Thymus (tissue), 11 donors: ENCODE measurements around the gene SYMPK. TPM values are rescaled to one million over a fixed set of nuclear protein-coding genes. Genes with fewer than 3 reads are reported as not detected.

ENCODE experiments used
- DNase-seq, 9 donors: peaks; one replicate each; pipeline ENCODE4 v3.0.0-alpha.2; 2013; ENCODE audit warnings: low spot score in 9 of 9, low read depth in 6 of 9, missing footprints in 1 of 9
- H3K27ac ChIP-seq, 2 donors: one replicate each; pipeline ENCODE4 v1.5.1; 2013; ENCODE audit warnings: control low read depth in 1 of 2, low read depth in 1 of 2, low read length in 1 of 2, mild to moderate bottlenecking in 1 of 2, moderate library complexity in 1 of 2
- H3K27me3 ChIP-seq, 2 donors: one replicate each; pipeline ENCODE4 v1.5.1; 2013; ENCODE audit warnings: low read length in 1 of 2; ENCODE audit not compliant: control insufficient read depth in 2 of 2, insufficient read depth in 1 of 2
- H3K36me3 ChIP-seq, 2 donors: one replicate each; pipeline ENCODE4 v1.5.1; 2013; ENCODE audit warnings: low read length in 1 of 2, mild to moderate bottlenecking in 1 of 2, moderate library complexity in 1 of 2; ENCODE audit not compliant: control insufficient read depth in 2 of 2, insufficient read depth in 2 of 2
- H3K4me1 ChIP-seq, 2 donors: one replicate each; pipeline ENCODE4 v1.5.1; 2013; ENCODE audit warnings: low read length in 2 of 2; ENCODE audit not compliant: control insufficient read depth in 2 of 2, insufficient read depth in 2 of 2
- H3K4me3 ChIP-seq, 2 donors: one replicate each; pipeline ENCODE4 v1.5.1; 2013; ENCODE audit warnings: low read length in 2 of 2, control low read depth in 1 of 2, mild to moderate bottlenecking in 1 of 2
- H3K9me3 ChIP-seq, 2 donors: one replicate each; pipeline ENCODE4 v1.5.1; 2013; ENCODE audit warnings: low read length in 1 of 2, mild to moderate bottlenecking in 1 of 2; ENCODE audit not compliant: control insufficient read depth in 2 of 2, insufficient read depth in 1 of 2
- WGBS: extraction: QIAGEN DNeasy Blood & Tissue Kit; methylation state at CpG from one replicate; pipeline ENCODE4 v1.1.7; 2013; 5-methylcytosine and 5-hydroxymethylcytosine counted together
- polyA plus RNA-seq: library from polyadenylated mRNA; stranded (reverse); fragments of 200-250 nt; gene quantifications from one replicate; pipeline ENCODE4 v1.2.3, GENCODE V29; 2013
- total RNA-seq: library from RNA; stranded (reverse); fragments of 120-200 nt; gene quantifications from one replicate; pipeline ENCODE4 v1.2.4, GENCODE V29; 2013
- donor health status: healthy.

Gene SYMPK
- total and polyA plus RNA-seq, 2 donors: 24.5 to 151 TPM

- Histone ChIP-seq H3K36me3 (peaks cover 84 to 85% of the 10 kb centered on the region in 2 donors), H3K9me3 (no peaks in the 10 kb centered on the region), H3K27me3 (no peaks in the 10 kb centered on the region), H3K4me3 (no peak overlapping the region), H3K27ac (no peak overlapping the region), H3K4me1 (no peaks in the 10 kb centered on the region)
- no peak for DNase-seq
- 95% methylated on average over 13 of the region's 13 CpGs for WGBS
Measured at GRCh38 chr19:45847663-45848062, 15.3 kb downstream of the SYMPK start.

GRCh38 chr19:45842198-45842597, 20.7 kb downstream of the SYMPK start:
- Histone ChIP-seq H3K27me3 (no peaks in the 10 kb centered on the region), H3K9me3 (peaks cover 2 to 9% of the 10 kb centered on the region in 2 donors), H3K27ac (no peak overlapping the region), H3K4me3 (no peak overlapping the region), H3K36me3 (peaks cover 68 to 75% of the 10 kb centered on the region in 2 donors), H3K4me1 (no peaks in the 10 kb centered on the region)
- no peak for DNase-seq
- 98% methylated on average over 14 of the region's 14 CpGs for WGBS

GRCh38 chr19:45834970-45835369, 28.0 kb downstream of the SYMPK start:
- peaks cover 2 to 9% of the 10 kb centered on the region in 2 donors for H3K9me3 ChIP-seq
- WGBS: 98% methylated on average over 7 of the region's 7 CpGs
- peaks cover 56 to 64% of the 10 kb centered on the region in 2 donors for H3K36me3 ChIP-seq
- H3K4me1 ChIP-seq: no peaks in the 10 kb centered on the region
- DNase-seq: no peak
- no peaks in the 10 kb centered on the region for H3K27me3 ChIP-seq
- H3K4me3 ChIP-seq: no peak overlapping the region
- no peak overlapping the region for H3K27ac ChIP-seq

- 98% methylated on average over 16 of the region's 16 CpGs for WGBS
- no peak for DNase-seq
Measured at GRCh38 chr19:45828945-45829344, 34.0 kb downstream of the SYMPK start.

GRCh38 chr19:45828523-45828922, 34.4 kb downstream of the SYMPK start:
- H3K36me3 ChIP-seq: peaks cover 83 to 91% of the 10 kb centered on the region in 2 donors
- H3K4me3 ChIP-seq: no peak overlapping the region
- no peak overlapping the region for H3K27ac ChIP-seq
- H3K9me3 ChIP-seq: no peaks in the 10 kb centered on the region
- no peaks in the 10 kb centered on the region for H3K4me1 ChIP-seq
- H3K27me3 ChIP-seq: no peaks in the 10 kb centered on the region
- 97% methylated on average over 9 of the region's 9 CpGs for WGBS
- DNase-seq: no peak

More at GRCh38 chr19:45828945-45829344, 34.0 kb downstream of the SYMPK start:
- Histone ChIP-seq H3K9me3 (no peaks in the 10 kb centered on the region), H3K36me3 (peaks cover 81 to 87% of the 10 kb centered on the region in 2 donors), H3K27ac (no peak overlapping the region), H3K4me3 (no peak overlapping the region), H3K27me3 (no peaks in the 10 kb centered on the region), H3K4me1 (no peaks in the 10 kb centered on the region)

- Histone ChIP-seq H3K4me1 (no peaks in the 10 kb centered on the region), H3K27me3 (no peaks in the 10 kb centered on the region), H3K27ac (no peak overlapping the region), H3K36me3 (peaks cover 93 to 94% of the 10 kb centered on the region in 2 donors), H3K4me3 (no peak overlapping the region), H3K9me3 (no peaks in the 10 kb centered on the region)
- DNase-seq: no peak
- WGBS: 98% methylated on average over 16 of the region's 16 CpGs
Measured at GRCh38 chr19:45827459-45828093, 35.4 kb downstream of the SYMPK start.

- 95% methylated on average over 11 of the region's 11 CpGs for WGBS
- Histone ChIP-seq H3K4me3 (no peak overlapping the region), H3K27ac (no peak overlapping the region), H3K9me3 (no peaks in the 10 kb centered on the region), H3K27me3 (no peaks in the 10 kb centered on the region), H3K36me3 (peaks cover 91 to 92% of the 10 kb centered on the region in 2 donors), H3K4me1 (no peaks in the 10 kb centered on the region)
- DNase-seq: no peak
Measured at GRCh38 chr19:45826934-45827333, 36.0 kb downstream of the SYMPK start.

- H3K9me3 ChIP-seq: no peaks in the 10 kb centered on the region
- peaks cover 88 to 91% of the 10 kb centered on the region in 2 donors for H3K36me3 ChIP-seq
- 89% methylated on average over 22 of the region's 22 CpGs for WGBS
- no peak for DNase-seq
- no peaks in the 10 kb centered on the region for H3K4me1 ChIP-seq
- no peaks in the 10 kb centered on the region for H3K27me3 ChIP-seq
- no peak overlapping the region for H3K4me3 ChIP-seq
- no peak overlapping the region for H3K27ac ChIP-seq
Measured at GRCh38 chr19:45825917-45826893, 36.7 kb downstream of the SYMPK start.

- H3K27ac ChIP-seq: no peak overlapping the region
- 96% methylated on average over 8 of the region's 8 CpGs for WGBS
- DNase-seq: no peak
- no peaks in the 10 kb centered on the region for H3K27me3 ChIP-seq
- H3K36me3 ChIP-seq: peaks cover 93 to 94% of the 10 kb centered on the region in 2 donors
- no peak overlapping the region for H3K4me3 ChIP-seq
- H3K9me3 ChIP-seq: no peaks in the 10 kb centered on the region
- H3K4me1 ChIP-seq: no peaks in the 10 kb centered on the region
Measured at GRCh38 chr19:45825263-45825605, 37.7 kb downstream of the SYMPK start.
